IMR-90 (cell line): ENCODE results near the gene SYT5. TPM values are rescaled to one million over a fixed set of nuclear protein-coding genes. Genes with fewer than 3 reads are reported as not detected.

Source experiments
- ATAC-seq: fragments of 200-7000 bp; cut with Tn5 transposase; 2 replicates; pipeline ENCODE4 v1.9.1; 2020; ENCODE audit warnings: low read depth, mild to moderate bottlenecking, moderate library complexity
- BruUV-seq: library from RNA; stranded (reverse); fragments of 400-500 nt; replicated peaks from 2 replicates; lab custom pipeline; 2021; lab: Mats Ljungman, UMichigan
- CTCF ChIA-PET: fragments of 300-600 bp; formaldehyde crosslinking; extraction: SDS; loops from one replicate; lab custom pipeline; 2021; ENCODE audit warnings: antibody characterized with exemption; lab: Yijun Ruan, JAX
- POLR2A ChIA-PET: fragments of 300-600 bp; sonication (Branson Sonifier 250); formaldehyde crosslinking; loops from one replicate; lab custom pipeline; 2022; ENCODE audit warnings: antibody characterized with exemption; ENCODE audit not compliant: unreplicated experiment; lab: Charles Lee
- DNase-seq: peaks from one replicate; pipeline ENCODE4 v3.0.0; 2013
- H2AFZ ChIP-seq: replicated peaks from 2 replicates; pipeline ENCODE3; 2013; ENCODE audit warnings: low read length, mild to moderate bottlenecking; ENCODE audit not compliant: poor library complexity
- H2AK5ac ChIP-seq: 2 replicates; pipeline ENCODE4 v1.6.1; 2013; ENCODE audit warnings: low read depth, low read length, inconsistent platforms
- H2AK9ac ChIP-seq: replicated peaks from 2 replicates; pipeline ENCODE3; 2013; ENCODE audit warnings: mild to moderate bottlenecking, low read depth, low read length, moderate library complexity; ENCODE audit not compliant: poor library complexity
- H2BK120ac ChIP-seq: 2 replicates; pipeline ENCODE4 v1.6.1; 2013; ENCODE audit warnings: low read depth, low read length, inconsistent platforms
- H2BK15ac ChIP-seq: 3 replicates; pipeline ENCODE4 v1.6.1; 2013; ENCODE audit warnings: low read depth, low read length, inconsistent platforms
- H2BK20ac ChIP-seq: 2 replicates; pipeline ENCODE4 v1.6.1; 2013; ENCODE audit warnings: low read depth, mild to moderate bottlenecking, inconsistent platforms, low read length, moderate library complexity
- H2BK5ac ChIP-seq: 2 replicates; pipeline ENCODE4 v1.6.1; 2013; ENCODE audit warnings: mild to moderate bottlenecking, low read depth, low read length, inconsistent platforms; ENCODE audit not compliant: poor library complexity, severe bottlenecking
- H3K14ac ChIP-seq: replicated peaks from 2 replicates; pipeline ENCODE4 v1.6.1; 2013; ENCODE audit warnings: low read depth, low read length, inconsistent platforms
- H3K18ac ChIP-seq: 2 replicates; pipeline ENCODE4 v1.6.1; 2013; ENCODE audit warnings: low read depth, low read length, control low read depth
- H3K23ac ChIP-seq: 2 replicates; pipeline ENCODE4 v1.6.1; 2013; ENCODE audit warnings: low read depth, low read length, inconsistent platforms
- H3K27ac ChIP-seq: 2 replicates; pipeline ENCODE4 v1.5.1; 2013; ENCODE audit warnings: mild to moderate bottlenecking, control low read depth, low read length; ENCODE audit not compliant: insufficient read depth
- H3K27me3 ChIP-seq: 2 replicates; pipeline ENCODE4 v1.6.1; 2013; ENCODE audit warnings: low read length; ENCODE audit not compliant: control insufficient read depth, insufficient read depth
- H3K36me3 ChIP-seq: 2 replicates; pipeline ENCODE4 v1.6.1; 2013; ENCODE audit warnings: low read length, mixed read lengths; ENCODE audit not compliant: control insufficient read depth, insufficient read depth
- H3K4ac ChIP-seq: 2 replicates; pipeline ENCODE4 v1.6.1; 2013; ENCODE audit warnings: low read depth, low read length, inconsistent platforms
- H3K4me1 ChIP-seq: 2 replicates; pipeline ENCODE4 v1.6.1; 2013; ENCODE audit warnings: low read length, mixed read lengths; ENCODE audit not compliant: control insufficient read depth, insufficient read depth
- H3K4me2 ChIP-seq: 2 replicates; pipeline ENCODE4 v1.6.1; 2013; ENCODE audit warnings: low read depth, mild to moderate bottlenecking, control low read depth, low read length, moderate library complexity
- H3K4me3 ChIP-seq: 2 replicates; pipeline ENCODE4 v1.5.1; 2013; ENCODE audit warnings: low read depth, mild to moderate bottlenecking, control low read depth, low read length, moderate library complexity; ENCODE audit not compliant: insufficient read depth
- H3K56ac ChIP-seq: 2 replicates; pipeline ENCODE4 v1.6.1; 2013; ENCODE audit warnings: low read length, inconsistent platforms; ENCODE audit not compliant: insufficient read depth; ENCODE audit errors: extremely low read depth
- H3K79me1 ChIP-seq, 2 experiments: 2 replicates each; pipeline ENCODE4 v1.6.1; 2013; ENCODE audit warnings: low read length in 2 of 2, inconsistent platforms in 1 of 2, low read depth in 1 of 2
- H3K9ac ChIP-seq: 2 replicates; pipeline ENCODE4 v1.6.1; 2013; ENCODE audit warnings: low read depth, low read length, control low read depth
- H3K9me1 ChIP-seq: 2 replicates; pipeline ENCODE4 v1.6.1; 2013; ENCODE audit warnings: low read length, inconsistent platforms; ENCODE audit not compliant: insufficient read depth
- H3K9me3 ChIP-seq: 2 replicates; pipeline ENCODE4 v1.6.1; 2013; ENCODE audit warnings: low read length; ENCODE audit not compliant: control insufficient read depth, insufficient read depth
- H4K20me1 ChIP-seq: 2 replicates; pipeline ENCODE4 v1.6.1; 2013; ENCODE audit warnings: low read length, inconsistent platforms; ENCODE audit not compliant: insufficient read depth
- H4K5ac ChIP-seq: 2 replicates; pipeline ENCODE4 v1.6.1; 2013; ENCODE audit warnings: mild to moderate bottlenecking, low read depth, low read length, control low read depth
- H4K8ac ChIP-seq, 2 experiments: 2 replicates each; pipeline ENCODE4 v1.6.1; 2013; ENCODE audit warnings: low read depth in 2 of 2, low read length in 2 of 2, control low read depth in 1 of 2, inconsistent platforms in 1 of 2
- H4K91ac ChIP-seq: 2 replicates; pipeline ENCODE4 v1.6.1; 2013; ENCODE audit warnings: low read depth, low read length, inconsistent platforms; ENCODE audit not compliant: insufficient read depth
- BHLHE40 ChIP-seq: fragments of 150-350 bp; IDR thresholded peaks from 2 replicates; pipeline ENCODE4 v1.6.1; 2016; ENCODE audit warnings: mild to moderate bottlenecking, low read depth, low read length
- CEBPB ChIP-seq: IDR thresholded peaks from 2 replicates; pipeline ENCODE4 v1.6.1; 2012; ENCODE audit warnings: low read depth, low read length, improper control_type of control experiment
- CHD1 ChIP-seq: IDR thresholded peaks from 2 replicates; pipeline ENCODE4 v1.6.1; 2012; ENCODE audit warnings: low read depth, low read length, improper control_type of control experiment
- CTCF ChIP-seq: conservative IDR thresholded peaks from 2 replicates; pipeline ENCODE4 v1.5.1; 2012; ENCODE audit warnings: mild to moderate bottlenecking, low read depth, low read length, improper control_type of control experiment
- ELK1 ChIP-seq: fragments of 150-350 bp; IDR thresholded peaks from 2 replicates; pipeline ENCODE4 v1.6.1; 2016; ENCODE audit warnings: low read depth, mild to moderate bottlenecking, low read length, moderate library complexity, borderline replicate concordance
- FOS ChIP-seq: fragments of 150-350 bp; IDR thresholded peaks from 2 replicates; pipeline ENCODE4 v1.6.1; 2016; ENCODE audit warnings: low read depth, low read length
- MAFK ChIP-seq: IDR thresholded peaks from 2 replicates; pipeline ENCODE4 v1.6.1; 2012; ENCODE audit warnings: low read depth, low read length, improper control_type of control experiment
- MAZ ChIP-seq: IDR thresholded peaks from 2 replicates; pipeline ENCODE4 v1.6.1; 2012; ENCODE audit warnings: low read depth, mild to moderate bottlenecking, low read length, improper control_type of control experiment, moderate library complexity, borderline replicate concordance
- MXI1 ChIP-seq: IDR thresholded peaks from 2 replicates; pipeline ENCODE4 v1.6.1; 2012; ENCODE audit warnings: low read depth, mild to moderate bottlenecking, low read length, moderate library complexity, borderline replicate concordance
- NFE2L2 ChIP-seq: fragments of 150-350 bp; IDR thresholded peaks from 2 replicates; pipeline ENCODE4 v1.6.1; 2016; ENCODE audit warnings: low read depth, mild to moderate bottlenecking, low read length
- POLR2A ChIP-seq: IDR thresholded peaks from 2 replicates; pipeline ENCODE4 v1.6.1; 2012; ENCODE audit warnings: mild to moderate bottlenecking, low read depth, low read length
- RAD21 ChIP-seq: IDR thresholded peaks from 2 replicates; pipeline ENCODE4 v1.6.1; 2012; ENCODE audit warnings: low read length, improper control_type of control experiment
- RCOR1 ChIP-seq: IDR thresholded peaks from 2 replicates; pipeline ENCODE4 v1.6.1; 2012; ENCODE audit warnings: mild to moderate bottlenecking, low read length, improper control_type of control experiment; ENCODE audit not compliant: insufficient replicate concordance
- RFX5 ChIP-seq: IDR thresholded peaks from 2 replicates; pipeline ENCODE4 v1.8.0; 2012; ENCODE audit warnings: low read depth, mild to moderate bottlenecking, low read length, moderate library complexity
- SMC3 ChIP-seq: fragments of 150-350 bp; IDR thresholded peaks from 2 replicates; pipeline ENCODE4 v1.6.1; 2016; ENCODE audit warnings: low read depth, mild to moderate bottlenecking, antibody characterized with exemption, low read length, moderate library complexity
- USF2 ChIP-seq: fragments of 150-350 bp; IDR thresholded peaks from 2 replicates; pipeline ENCODE4 v1.6.1; 2017; ENCODE audit warnings: mild to moderate bottlenecking, antibody characterized with exemption, low read length, low read depth
- WGBS, 2 experiments: methylation state at CpG; one replicate each; pipeline versions ENCODE4 v1.1.5 to v1.1.7; 2013; ENCODE audit warnings: missing lambda C conversion rate in 2 of 2; ENCODE audit not compliant: insufficient read length in 1 of 2; ENCODE audit errors: extremely low coverage in 2 of 2; 5-methylcytosine and 5-hydroxymethylcytosine counted together
- dilution Hi-C: fragments of 300-500 bp; cut with HindIII; formaldehyde crosslinking; loops from one replicate; pipeline ENCODE4 v1.14.3; 2018; ENCODE audit warnings: low sequenced_read_pairs; ENCODE audit not compliant: unreplicated experiment
- in situ Hi-C: fragments of 300-500 bp; cut with MboI; formaldehyde crosslinking; loops from 3 replicates; pipeline ENCODE4 v1.14.3; 2019; ENCODE audit warnings: low sequenced_read_pairs, inconsistent platforms, mixed read lengths
- intact Hi-C: fragments of 100-400 bp; cut with micrococcal nuclease; formaldehyde crosslinking; loops from 2 replicates; pipeline ENCODE4 v1.10.0; 2022
- polyA plus RNA-seq, 3 experiments: library from polyadenylated mRNA; depleted of rRNA; stranded (reverse); fragments of >200 nt; gene quantifications; 2 replicates each; pipeline ENCODE4 v1.2.3, GENCODE V29; 2012; ENCODE audit warnings: low replicate concordance in 1 of 3
- total RNA-seq: library from RNA; depleted of rRNA; stranded (reverse); fragments of >200 nt; gene quantifications from 2 replicates; pipeline ENCODE4 v1.2.3, GENCODE V29; 2012

SYT5 gene
- total and polyA plus RNA-seq, 2 of the 4 experiments (the other 2 are of a cell fraction) = under 0.01 to 0.15 TPM

GRCh38 chr19:55197528-55197927 lies 17.4 kb upstream of the SYT5 start:
- intact Hi-C loops (no loop called here), dilution Hi-C loops (no loop called here), in situ Hi-C loops (no loop called here)
- no CpG with 5 or more reads among the region's 4 CpGs for WGBS, 2 experiments
- H2BK5ac ChIP-seq = no peak overlapping the region
- POLR2A ChIA-PET = no interaction called here
- H4K20me1 ChIP-seq = no peaks in the 10 kb centered on the region
- no peak for ATAC-seq
- no peaks in the 10 kb centered on the region for H3K36me3 ChIP-seq
- no peak overlapping the region for H3K27ac ChIP-seq
- H3K18ac ChIP-seq = no peak overlapping the region
- no peak overlapping the region for H2BK120ac ChIP-seq
- TF ChIP-seq RCOR1 = no peak
- no peak for TF ChIP-seq CTCF
- TF ChIP-seq RFX5 = no peak
- TF ChIP-seq MAZ = no peak
- TF ChIP-seq MAFK = no peak
- TF ChIP-seq POLR2A = no peak
- no peak for TF ChIP-seq RAD21
- no peak for TF ChIP-seq FOS
- no peak for TF ChIP-seq ELK1
- TF ChIP-seq SMC3 = no peak
- TF ChIP-seq CEBPB = no peak
- TF ChIP-seq CHD1 = no peak
- no peak for TF ChIP-seq NFE2L2
- TF ChIP-seq USF2 = no peak
- TF ChIP-seq MXI1 = no peak
- no peak for TF ChIP-seq BHLHE40
- no peak overlapping the region for H3K4ac ChIP-seq
- H3K23ac ChIP-seq = no peak overlapping the region
- no peak overlapping the region for H3K4me3 ChIP-seq
- no peak overlapping the region for H2BK20ac ChIP-seq
- CTCF ChIA-PET = no interaction called here
- no peak overlapping the region for H2AFZ ChIP-seq
- no peak overlapping the region for H4K8ac ChIP-seq
- no peaks in the 10 kb centered on the region; the same call in 1 of the 2 replicates for H3K9me1 ChIP-seq
- no peak overlapping the region for H3K56ac ChIP-seq
- H2BK15ac ChIP-seq = no peak overlapping the region
- H3K9me3 ChIP-seq = no peaks in the 10 kb centered on the region
- no peak overlapping the region for H2AK9ac ChIP-seq
- H3K4me2 ChIP-seq = no peak overlapping the region
- no peak overlapping the region for H4K5ac ChIP-seq
- no peak overlapping the region for H3K14ac ChIP-seq
- no peak overlapping the region for H4K91ac ChIP-seq
- BruUV-seq = no TSS peak
- DNase-seq = no peak
- no peaks in the 10 kb centered on the region for H3K79me1 ChIP-seq
- no peak overlapping the region for H3K9ac ChIP-seq
- no peak overlapping the region for H2AK5ac ChIP-seq
- no peaks in the 10 kb centered on the region for H3K4me1 ChIP-seq
- peaks cover 2% of the 10 kb centered on the region for H3K27me3 ChIP-seq
